GM12878 (cell line): Measurements from ENCODE around the gene CLC. TPM values are rescaled to one million over a fixed set of nuclear protein-coding genes. Genes with fewer than 3 reads are reported as not detected.

Experiments
- MLLT1 ChIP-seq: fragments of 450-650 bp; IDR thresholded peaks from 2 replicates; pipeline ENCODE4 v1.6.1; 2016; ENCODE audit warnings: mild to moderate bottlenecking
- NFYB ChIP-seq: IDR thresholded peaks from 2 replicates; pipeline ENCODE4 v1.6.1; 2011; ENCODE audit warnings: low read depth, mild to moderate bottlenecking, low read length, improper control_type of control experiment, moderate library complexity; ENCODE audit not compliant: insufficient read depth
- PBX3 ChIP-seq: IDR thresholded peaks from 2 replicates; pipeline ENCODE4 v1.6.1; 2011; ENCODE audit warnings: mild to moderate bottlenecking, low read depth, low read length, moderate library complexity; ENCODE audit not compliant: insufficient replicate concordance
- RUNX3 ChIP-seq: IDR thresholded peaks from 2 replicates; pipeline ENCODE4 v1.6.1; 2012; ENCODE audit warnings: low read length, inconsistent platforms
- SPI1 ChIP-seq: IDR thresholded peaks from 2 replicates; pipeline ENCODE4 v1.6.1; 2011; ENCODE audit warnings: low read depth, mild to moderate bottlenecking, low read length, moderate library complexity, borderline replicate concordance; ENCODE audit not compliant: insufficient read depth
- YY1 ChIP-seq: IDR thresholded peaks from 2 replicates; pipeline ENCODE4 v1.6.1; 2011; ENCODE audit warnings: low read depth, mild to moderate bottlenecking, low read length
- ZNF622 ChIP-seq: fragments of 450-650 bp; IDR thresholded peaks from 2 replicates; pipeline ENCODE4 v1.6.1; 2017; ENCODE audit warnings: mild to moderate bottlenecking, inconsistent platforms
- ZNF687 ChIP-seq: fragments of 450-650 bp; IDR thresholded peaks from 2 replicates; pipeline ENCODE4 v1.6.1; 2017; ENCODE audit warnings: mild to moderate bottlenecking, moderate library complexity
- polyA plus RNA-seq, 11 experiments: library from polyadenylated mRNA; depleted of rRNA in 4 of 11; unstranded in 6 of 11; stranded (reverse) in 5 of 11; fragments of >200 nt; fragmentation: Nextera tagmentation in 4 of 11; fragmentation: Illumina TruSeq in 1 of 11; extraction: Ambion mirVana in 4 of 11; extraction: Trizol in 1 of 11; gene quantifications; 1 replicate in 1 of 11; 2 replicates in 10 of 11; pipeline versions ENCODE4 v1.2.1 to v1.2.3, GENCODE V29; 2011 to 2016; ENCODE audit warnings: inconsistent platforms in 2 of 11, missing spikeins in 2 of 11, low read depth in 1 of 11
- total RNA-seq, 4 experiments: library from RNA; depleted of rRNA in 3 of 4; stranded (reverse); fragments of >200 nt in 3 of 4; fragmentation: Illumina TruSeq in 1 of 4; extraction: Trizol in 1 of 4; gene quantifications; 2 replicates each; pipeline versions ENCODE4 v1.2.1 to v1.2.3, GENCODE V29; 2013 to 2021

Gene CLC
- total and polyA plus RNA-seq, 10 of the 15 experiments (the other 5 are each of a cell fraction or from before 2014, with no cell fraction given), result 0.18 to 0.36 (median 0.29) TPM; not detected in 4

- TF ChIP-seq ZNF687 (no peak), SPI1 (no peak), NFYB (0 out of 2 replicates have a peak, but pooled peaks have one; percentile 13), MLLT1 (no peak), PBX3 (no peak), YY1 (peak; percentile 60; the same call in 1 of the 2 replicates), ZNF622 (no peak), RUNX3 (peak; percentile 74)
Observed at GRCh38 chr19:39778763-39779162, 40.9 kb upstream of the CLC start, which contains the start of gene LEUTX (continued).
